ENCODE measurements around the gene MAP1LC3B2. TPM values are rescaled to one million over a fixed set of nuclear protein-coding genes. Genes with fewer than 3 reads are reported as not detected.
A peak's percentile ranks its signal among the peaks of the same experiment; 100 is the strongest.

MAP1LC3B2 gene
- total and polyA plus RNA-seq, 10 of the 15 experiments (the other 5 are each of a cell fraction or from before 2014, with no cell fraction given), result 0.23 to 2.7 (median 0.72) TPM; not detected in 3

GRCh38 chr12:116556964-116557698 lies 2.0 kb upstream of the MAP1LC3B2 start:
- Histone ChIP-seq H2AFZ (ENCODE audit: control insufficient read depth, low read depth, low read length) (no peak overlapping the region), H3K4me3 (no peak overlapping the region), H3K4me2 (ENCODE audit: control insufficient read depth, insufficient read depth) (peak overlapping the region; percentile 26; the same call in 1 of the 2 replicates), H3K27me3 (replicated peaks in 1 of 2; ENCODE audit: control insufficient read depth in 2 of 2, insufficient read depth in 2 of 2, low read length in 1 of 2) (no peaks in the 10 kb centered on the region), H3K9me3 (replicated peaks; ENCODE audit: control insufficient read depth, insufficient read depth, low read length) (peaks cover 18% of the 10 kb centered on the region), H4K20me1 (ENCODE audit: control insufficient read depth, insufficient read depth) (no peaks in the 10 kb centered on the region), H3K9ac (ENCODE audit: control insufficient read depth, insufficient read depth, low read length) (no peak overlapping the region), H3K4me1 (ENCODE audit: control insufficient read depth, insufficient read depth, low read length) (peaks cover 32% of the 10 kb centered on the region), H3K36me3 (ENCODE audit: control insufficient read depth in 2 of 2, insufficient read depth in 2 of 2, low read length in 1 of 2) (no peaks in the 10 kb centered on the region), H3K27ac (ENCODE audit: control insufficient read depth, insufficient read depth) (peak overlapping the region; percentile 90; the same call in 1 of the 2 replicates), H3K79me2 (ENCODE audit: control insufficient read depth, insufficient read depth, low read length) (no peaks in the 10 kb centered on the region)
- BruUV-seq (replicated peaks), result no TSS peak
- ChIA-PET RAD21 (ENCODE audit: unreplicated experiment) (interaction anchor here (3.9 kb wide), 1 partner anchor 24 kb away, joined by 25 read pairs; no protein-coding TSS in a partner anchor), SMC1A (ENCODE audit: uncharacterized antibody, unreplicated experiment) (interaction anchor here (0.8 to 2.1 kb wide), 4 partner anchors 9 to 279 kb away, joined by 3 to 7 read pairs (median 3); no protein-coding TSS in a partner anchor), CTCF (interaction anchor here (1.0 to 1.1 kb wide), 3 partner anchors 19 to 219 kb away, joined by 3 to 5 read pairs (median 4); no protein-coding TSS in a partner anchor), POLR2A (interaction anchor here (0.6 to 0.9 kb wide), 4 partner anchors 12 to 384 kb away, joined by 3 to 5 read pairs (median 4); no protein-coding TSS in a partner anchor)
- DNase-seq (ENCODE audit: low read depth, low spot score) (no peak), ATAC-seq (no peak), FAIRE-seq (no peak)
- 75% methylated on average over 4 of the region's 4 CpGs for WGBS (ENCODE audit: insufficient coverage, insufficient replicate concordance, low lambda C conversion rate, missing lambda C conversion rate)
- in situ Hi-C loops (cut with MboI) (no loop called here), intact Hi-C loops (cut with micrococcal nuclease; ENCODE audit: unreplicated experiment) (no loop called here)
- TF ChIP-seq RAD51 (IDR thresholded peaks at IDR 0.05), result no peak
- no peak for TF ChIP-seq YY1 (IDR thresholded peaks at IDR 0.05; ENCODE audit: low read depth, low read length)
- peak; percentile 76 for TF ChIP-seq RUNX3 (IDR thresholded peaks at IDR 0.05; ENCODE audit: low read length)
- TF ChIP-seq EED (IDR thresholded peaks at IDR 0.05; ENCODE audit: low read depth), result peak; percentile 40; the same call in 1 of the 2 replicates
- no peak for TF ChIP-seq POU2F2 (IDR thresholded peaks at IDR 0.05; ENCODE audit: borderline replicate concordance, low read depth, low read length)
- no peak for TF ChIP-seq IKZF2 (IDR thresholded peaks at IDR 0.05)
- no peak for TF ChIP-seq ZBED1 (IDR thresholded peaks at IDR 0.05; ENCODE audit: borderline replicate concordance)
- no peak for TF ChIP-seq PAX8 (IDR thresholded peaks at IDR 0.05)
- TF ChIP-seq CBFB (IDR thresholded peaks at IDR 0.05; ENCODE audit: low read depth), result no peak
- no peak for TF ChIP-seq HSF1 (IDR thresholded peaks at IDR 0.05; ENCODE audit: low read depth, low read length)
- TF ChIP-seq ETV6 (conservative IDR thresholded peaks at IDR 0.05 in 1 of 2, IDR thresholded peaks at IDR 0.05 in 1 of 2; ENCODE audit: borderline replicate concordance in 1 of 2, low read depth in 1 of 2), result no peak
- no peak for TF ChIP-seq ATF3 (IDR thresholded peaks at IDR 0.05; ENCODE audit: borderline replicate concordance, extremely low read depth, low read depth, low read length)
- TF ChIP-seq SMAD1 (IDR thresholded peaks at IDR 0.05; ENCODE audit: low read depth, partially characterized antibody), result no peak
- TF ChIP-seq NR2C2 (IDR thresholded peaks at IDR 0.05; ENCODE audit: borderline replicate concordance, control insufficient read depth, insufficient read length, low read depth), result no peak
- peak; percentile 38; the same call in 1 of the 2 replicates for TF ChIP-seq IKZF1 (conservative IDR thresholded peaks at IDR 0.05)
- no peak for TF ChIP-seq ZNF207 (IDR thresholded peaks at IDR 0.05; ENCODE audit: borderline replicate concordance)
- TF ChIP-seq RFX5 (IDR thresholded peaks at IDR 0.05; ENCODE audit: low read depth, low read length), result no peak
